ENCODE data around the gene EXOSC6. TPM values are rescaled to one million over a fixed set of nuclear protein-coding genes. Genes with fewer than 3 reads are reported as not detected.
"Not testable (repeated sequence)": the region's sequence is repeated elsewhere in the genome, so short reads cannot be mapped to it uniquely, and the experiment has no call there.

The EXOSC6 gene
- total RNA-seq, 1 donor from 2014 or later = 32.0 TPM

GRCh38 chr16:70200063-70200462 lies 51.7 kb downstream of the EXOSC6 start:
- H3K4me3 Mint-ChIP-seq; intact Hi-C loops (cut with micrococcal nuclease); H3K4me1 Mint-ChIP-seq; ATAC-seq (ENCODE audit: low read depth); H3K27me3 Mint-ChIP-seq; H3K36me3 Mint-ChIP-seq (ENCODE audit: low read depth); CTCF ChIA-PET; DNase-seq; H3K9me3 Mint-ChIP-seq; POLR2A ChIA-PET; H3K27ac Mint-ChIP-seq: not testable (repeated sequence)

- H3K27me3 Mint-ChIP-seq; H3K4me1 Mint-ChIP-seq; H3K36me3 Mint-ChIP-seq (ENCODE audit: low read depth); POLR2A ChIA-PET; intact Hi-C loops (cut with micrococcal nuclease); DNase-seq; H3K4me3 Mint-ChIP-seq; H3K9me3 Mint-ChIP-seq; ATAC-seq (ENCODE audit: low read depth); H3K27ac Mint-ChIP-seq; CTCF ChIA-PET: not testable (repeated sequence)
Observed at GRCh38 chr16:70199170-70199569, 52.6 kb downstream of the EXOSC6 start.

- H3K9me3 Mint-ChIP-seq; H3K27ac Mint-ChIP-seq; DNase-seq; H3K4me1 Mint-ChIP-seq; H3K4me3 Mint-ChIP-seq; intact Hi-C loops (cut with micrococcal nuclease); H3K36me3 Mint-ChIP-seq (ENCODE audit: low read depth); H3K27me3 Mint-ChIP-seq; POLR2A ChIA-PET; CTCF ChIA-PET; ATAC-seq (ENCODE audit: low read depth): not testable (repeated sequence)
Observed at GRCh38 chr16:70198666-70199065, 53.1 kb downstream of the EXOSC6 start.

- H3K36me3 Mint-ChIP-seq (ENCODE audit: low read depth); H3K4me3 Mint-ChIP-seq; H3K27me3 Mint-ChIP-seq; intact Hi-C loops (cut with micrococcal nuclease); H3K27ac Mint-ChIP-seq; ATAC-seq (ENCODE audit: low read depth); DNase-seq; H3K9me3 Mint-ChIP-seq; H3K4me1 Mint-ChIP-seq; CTCF ChIA-PET; POLR2A ChIA-PET: not testable (repeated sequence)
Observed at GRCh38 chr16:70198230-70198629, 53.5 kb downstream of the EXOSC6 start.

GRCh38 chr16:70197611-70198010 lies 54.1 kb downstream of the EXOSC6 start:
- H3K4me1 Mint-ChIP-seq, CTCF ChIA-PET, POLR2A ChIA-PET: not testable (repeated sequence)

More at GRCh38 chr16:70197611-70198010, 54.1 kb downstream of the EXOSC6 start:
- ATAC-seq (ENCODE audit: low read depth); DNase-seq; intact Hi-C loops (cut with micrococcal nuclease); H3K27ac Mint-ChIP-seq; H3K27me3 Mint-ChIP-seq; H3K36me3 Mint-ChIP-seq (ENCODE audit: low read depth); H3K9me3 Mint-ChIP-seq; H3K4me3 Mint-ChIP-seq: not testable (repeated sequence)

Other genes starting within 250 kb of the EXOSC6 start
- gene PDPR, start 137.6 kb downstream of the EXOSC6 start, total RNA-seq = 20.9 and 22.1 TPM in 2 replicates
- 0.31 and 0.46 TPM in 2 replicates for gene CLEC18C, start 78.2 kb downstream of the EXOSC6 start, total RNA-seq
- gene AARS1, start 37.6 kb upstream of the EXOSC6 start, total RNA-seq = 152 and 154 TPM in 2 replicates
- gene DDX19B, start 47.2 kb upstream of the EXOSC6 start, total RNA-seq = 33.7 and 42.2 TPM in 2 replicates
- 38.2 and 45.4 TPM in 2 replicates for gene DDX19A, start 95.0 kb upstream of the EXOSC6 start, total RNA-seq
- gene ST3GAL2, start 187.2 kb upstream of the EXOSC6 start, total RNA-seq = 51.5 and 57.4 TPM in 2 replicates
- 20.1 and 21.4 TPM in 2 replicates for gene FCSK, start 202.7 kb upstream of the EXOSC6 start, total RNA-seq

All from activated B cell treated with CpG ODN at 0.5 μM for 24 hours (primary cell).